ENCODE measurements around the gene KRT78.
"Not testable (repeated sequence)": the region's sequence is repeated elsewhere in the genome, so short reads cannot be mapped to it uniquely, and the experiment has no call there.

The KRT78 gene

DNA sequence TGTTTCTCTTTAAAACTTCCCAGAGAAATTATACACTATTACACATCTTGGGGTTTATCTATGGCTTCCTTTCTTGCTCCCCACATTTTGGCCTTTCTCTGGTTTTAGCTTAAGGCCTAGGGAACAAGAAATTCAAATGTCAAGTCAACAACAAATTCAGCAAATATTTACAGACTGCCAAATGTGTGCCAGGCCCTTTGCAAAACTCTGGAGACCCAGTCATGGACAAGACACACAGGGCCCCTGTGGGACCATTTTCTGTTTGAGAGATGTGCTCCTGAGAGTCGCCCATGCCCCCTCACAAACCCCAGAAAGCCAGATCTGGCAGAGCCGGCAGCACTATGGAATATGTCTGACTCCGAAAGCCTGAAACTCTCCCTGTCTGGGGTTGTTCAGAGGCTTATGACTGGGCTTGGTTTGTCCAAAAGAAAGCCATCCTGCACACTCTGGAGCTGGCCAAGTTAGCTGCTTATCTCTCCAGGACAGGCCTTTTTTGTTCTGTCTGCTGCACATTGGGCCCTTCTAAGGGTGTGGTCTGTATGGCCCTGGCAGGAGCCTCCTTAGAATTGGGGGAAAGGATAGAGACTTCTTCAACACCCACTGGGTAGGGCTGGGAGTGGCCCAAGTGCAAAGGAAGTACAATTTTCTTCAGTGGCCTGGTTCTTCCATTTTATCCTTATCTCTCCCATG, 51.8 kb downstream of the KRT78 start:
- no peak for DNase-seq (ENCODE audit: low spot score)
- TF ChIP-seq, protein P1, sequence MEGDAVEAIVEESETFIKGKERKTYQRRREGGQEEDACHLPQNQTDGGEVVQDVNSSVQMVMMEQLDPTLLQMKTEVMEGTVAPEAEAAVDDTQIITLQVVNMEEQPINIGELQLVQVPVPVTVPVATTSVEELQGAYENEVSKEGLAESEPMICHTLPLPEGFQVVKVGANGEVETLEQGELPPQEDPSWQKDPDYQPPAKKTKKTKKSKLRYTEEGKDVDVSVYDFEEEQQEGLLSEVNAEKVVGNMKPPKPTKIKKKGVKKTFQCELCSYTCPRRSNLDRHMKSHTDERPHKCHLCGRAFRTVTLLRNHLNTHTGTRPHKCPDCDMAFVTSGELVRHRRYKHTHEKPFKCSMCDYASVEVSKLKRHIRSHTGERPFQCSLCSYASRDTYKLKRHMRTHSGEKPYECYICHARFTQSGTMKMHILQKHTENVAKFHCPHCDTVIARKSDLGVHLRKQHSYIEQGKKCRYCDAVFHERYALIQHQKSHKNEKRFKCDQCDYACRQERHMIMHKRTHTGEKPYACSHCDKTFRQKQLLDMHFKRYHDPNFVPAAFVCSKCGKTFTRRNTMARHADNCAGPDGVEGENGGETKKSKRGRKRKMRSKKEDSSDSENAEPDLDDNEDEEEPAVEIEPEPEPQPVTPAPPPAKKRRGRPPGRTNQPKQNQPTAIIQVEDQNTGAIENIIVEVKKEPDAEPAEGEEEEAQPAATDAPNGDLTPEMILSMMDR (IDR thresholded peaks at IDR 0.05; ENCODE audit: extremely low read depth, missing control alignments) = no peak

GRCh38 chr12:52796429-52796794, 52.4 kb downstream of the KRT78 start:
- no peak for DNase-seq (ENCODE audit: low spot score)

GRCh38 chr12:52795694-52796428, 52.9 kb downstream of the KRT78 start, which contains the start of gene KRT3:
TSS of gene KRT3 (minus strand) at chr12:52796117. CDS start at chr12:52796042, 75 bp downstream.
- no peak for DNase-seq (ENCODE audit: low spot score)
- TF ChIP-seq, protein P1 (IDR thresholded peaks at IDR 0.05; ENCODE audit: extremely low read depth, missing control alignments) = no peak

More at GRCh38 chr12:52796429-52796794, 52.4 kb downstream of the KRT78 start:
- TF ChIP-seq, protein P1 (IDR thresholded peaks at IDR 0.05; ENCODE audit: extremely low read depth, missing control alignments) = no peak

DNA sequence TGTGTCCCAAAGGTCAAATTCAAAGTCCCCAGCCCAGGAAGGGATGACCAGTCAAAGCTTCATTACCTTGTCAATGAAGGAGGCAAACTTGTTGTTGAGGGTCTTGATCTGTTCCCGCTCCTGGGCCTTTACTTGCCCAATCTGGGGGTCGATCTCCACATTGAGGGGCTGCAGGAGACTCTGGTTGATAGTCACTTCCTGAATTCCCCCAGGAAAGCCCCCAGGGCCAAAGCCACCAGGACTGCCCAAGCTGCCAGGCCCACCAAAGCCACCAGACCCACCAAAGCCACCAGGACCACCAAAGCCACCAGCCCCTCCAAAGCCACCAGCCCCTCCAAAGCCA, 53.5 kb downstream of the KRT78 start:
- not testable (repeated sequence) for DNase-seq (ENCODE audit: low spot score)

GRCh38 chr12:52794479-52795331, 54.1 kb downstream of the KRT78 start:
- DNase-seq (ENCODE audit: low spot score) = no peak
- TF ChIP-seq, protein P1 (IDR thresholded peaks at IDR 0.05; ENCODE audit: extremely low read depth, missing control alignments) = no peak

DNA sequence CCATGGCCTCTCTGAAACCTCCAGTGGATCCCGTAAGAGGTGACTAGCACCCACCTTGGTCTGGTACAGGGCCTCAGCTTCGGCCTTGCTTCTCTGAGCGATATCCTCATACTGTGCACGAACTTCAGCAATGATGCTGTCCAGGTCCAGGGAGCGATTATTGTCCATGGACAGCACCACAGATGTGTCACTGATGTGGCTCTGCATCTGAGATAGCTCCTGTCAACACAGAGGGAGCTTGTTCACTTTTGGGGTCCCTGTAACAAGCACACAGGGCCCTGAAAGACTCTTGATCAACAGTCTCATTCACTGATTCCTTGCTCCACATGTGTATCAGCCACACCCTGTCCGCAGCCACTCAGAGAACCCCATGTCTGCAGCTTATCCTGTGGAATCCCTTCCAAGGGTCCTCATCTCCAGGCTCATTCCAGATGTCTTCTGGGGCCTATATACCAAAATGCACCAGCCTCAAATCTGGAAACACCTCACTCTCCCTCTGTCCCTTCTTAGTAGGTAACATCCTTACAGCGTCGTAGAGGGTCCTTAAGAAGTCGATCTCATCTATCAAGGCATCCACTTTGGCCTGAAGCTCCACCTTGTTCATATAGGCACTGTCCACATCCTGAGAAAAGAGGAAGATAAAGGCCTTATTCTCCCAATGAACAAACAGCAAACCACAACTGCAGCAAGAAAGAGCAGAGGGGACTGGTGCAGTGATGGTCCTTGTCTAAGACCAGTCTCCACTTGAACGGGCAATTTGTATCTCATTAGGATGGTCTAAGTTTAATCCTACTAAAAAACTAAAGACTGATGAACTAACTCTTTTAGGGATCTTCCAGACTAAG, 56.4 kb downstream of the KRT78 start:
- TF ChIP-seq, protein P1 (IDR thresholded peaks at IDR 0.05; ENCODE audit: extremely low read depth, missing control alignments) = no peak
- DNase-seq (ENCODE audit: low spot score) = no peak
